ENCODE results near the gene RNF144A.
"Not testable (repeated sequence)": the region's sequence is repeated elsewhere in the genome, so short reads cannot be mapped to it uniquely, and the experiment has no call there.

The RNF144A gene

GRCh38 chr2:6930923-6931647 lies 13.9 kb downstream of the RNF144A start:
- DNase-seq: no peak

- no peak for DNase-seq
These were observed 14.5 kb downstream of the RNF144A start for GRCh38 chr2:6931753-6932152.

- no peak for DNase-seq
These were observed 15.0 kb downstream of the RNF144A start for GRCh38 chr2:6932206-6932605.

- DNase-seq: no peak
These were observed 15.6 kb downstream of the RNF144A start for GRCh38 chr2:6932828-6933227.

- DNase-seq: peak; percentile 16
These were observed 16.7 kb downstream of the RNF144A start for GRCh38 chr2:6933911-6934310.

GRCh38 chr2:6934345-6934744 lies 17.1 kb downstream of the RNF144A start:
- DNase-seq: peak; percentile 16

GRCh38 chr2:6934758-6935651 lies 17.8 kb downstream of the RNF144A start:
- no peak for DNase-seq

GRCh38 chr2:6935652-6936020 lies 18.4 kb downstream of the RNF144A start:
- DNase-seq: not testable (repeated sequence)

- no peak for DNase-seq
These were observed 19.9 kb downstream of the RNF144A start for GRCh38 chr2:6937157-6937556.

- no peak for DNase-seq
These were observed 20.4 kb downstream of the RNF144A start for GRCh38 chr2:6937582-6937981.

- DNase-seq: no peak
These were observed 21.9 kb downstream of the RNF144A start for GRCh38 chr2:6939071-6939470.

GRCh38 chr2:6940820-6941219 lies 23.6 kb downstream of the RNF144A start:
- DNase-seq: no peak

GRCh38 chr2:6941299-6942046 lies 24.3 kb downstream of the RNF144A start:
- DNase-seq: no peak

GRCh38 chr2:6942848-6943247 lies 25.6 kb downstream of the RNF144A start:
- no peak for DNase-seq

GRCh38 chr2:6943523-6943922 lies 26.3 kb downstream of the RNF144A start:
- DNase-seq: no peak

GRCh38 chr2:6943971-6944370 lies 26.8 kb downstream of the RNF144A start:
- DNase-seq: no peak

- DNase-seq: no peak
These were observed 27.3 kb downstream of the RNF144A start for GRCh38 chr2:6944555-6944954.

GRCh38 chr2:6945087-6945813 lies 28.0 kb downstream of the RNF144A start:
- no peak for DNase-seq

- no peak for DNase-seq
These were observed 28.6 kb downstream of the RNF144A start for GRCh38 chr2:6945821-6946220.

GRCh38 chr2:6946722-6947121 lies 29.5 kb downstream of the RNF144A start:
- no peak for DNase-seq

- DNase-seq: no peak
These were observed 30.9 kb downstream of the RNF144A start for GRCh38 chr2:6947929-6948676.

All from hematopoietic multipotent progenitor cell treated with erythropoietin and hydrocortisone succinate and interleukin-3 and kit ligand, for 8 days (in vitro differentiated cells).